GM21360 (cell line): ENCODE data around the gene ATG16L1.
A peak's percentile ranks its signal among the peaks of the same experiment; 100 is the strongest.

ENCODE experiments used
- ATAC-seq: cut with Tn5 transposase; IDR thresholded peaks from one replicate; pipeline ENCODE4 v1.9.1; 2021; ENCODE audit warnings: mild to moderate bottlenecking, moderate library complexity; ENCODE audit not compliant: unreplicated experiment

ATG16L1 gene

DNA sequence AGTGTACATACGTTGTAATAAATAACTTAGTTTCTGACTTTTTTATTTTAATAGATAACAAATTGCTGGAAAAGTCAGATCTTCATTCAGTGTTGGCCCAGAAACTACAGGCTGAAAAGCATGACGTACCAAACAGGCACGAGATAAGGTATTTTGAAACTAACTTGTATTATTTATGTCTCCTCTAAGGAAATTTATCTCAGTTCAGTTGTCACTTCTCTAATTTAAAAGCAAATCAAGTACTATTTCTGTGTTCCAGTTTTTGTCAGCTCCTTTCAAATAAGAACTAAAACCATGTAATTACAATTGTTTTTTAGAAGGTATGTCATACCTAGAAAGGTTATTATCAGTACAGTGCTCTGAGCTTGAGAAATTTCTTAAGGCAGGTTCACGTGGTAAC is 4.6 kb downstream of the ATG16L1 start:
- no peak for ATAC-seq

- no peak for ATAC-seq
These were observed 6.7 kb downstream of the ATG16L1 start for GRCh38 chr2:233258211-233258610.

DNA sequence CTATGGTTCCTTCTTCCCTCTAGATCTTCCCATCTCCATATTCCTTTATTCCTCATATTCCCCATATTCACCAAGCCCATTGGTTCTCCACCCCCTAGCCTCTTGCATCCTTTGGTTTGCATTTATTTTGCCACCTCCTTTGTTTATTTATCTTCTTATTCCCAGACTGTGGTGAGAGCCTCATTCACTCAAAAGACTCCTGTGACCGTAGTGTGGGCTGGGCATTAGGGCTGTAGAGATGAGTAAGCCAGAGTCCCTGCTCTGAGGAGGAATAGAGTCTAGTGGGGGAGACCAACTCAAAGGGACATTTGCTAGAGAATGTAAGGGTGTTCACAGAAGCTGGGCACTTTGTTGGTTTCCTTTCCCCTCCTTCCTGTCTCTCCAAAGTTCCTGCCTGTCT is 8.3 kb downstream of the ATG16L1 start:
- no peak for ATAC-seq

GRCh38 chr2:233260661-233261060 is 9.2 kb downstream of the ATG16L1 start:
- ATAC-seq: no peak

GRCh38 chr2:233261819-233262555 is 10.5 kb downstream of the ATG16L1 start:
- no peak for ATAC-seq

- ATAC-seq: no peak
These were observed 11.1 kb downstream of the ATG16L1 start for GRCh38 chr2:233262562-233262961.

GRCh38 chr2:233263045-233263570 is 11.6 kb downstream of the ATG16L1 start:
- ATAC-seq: no peak

DNA sequence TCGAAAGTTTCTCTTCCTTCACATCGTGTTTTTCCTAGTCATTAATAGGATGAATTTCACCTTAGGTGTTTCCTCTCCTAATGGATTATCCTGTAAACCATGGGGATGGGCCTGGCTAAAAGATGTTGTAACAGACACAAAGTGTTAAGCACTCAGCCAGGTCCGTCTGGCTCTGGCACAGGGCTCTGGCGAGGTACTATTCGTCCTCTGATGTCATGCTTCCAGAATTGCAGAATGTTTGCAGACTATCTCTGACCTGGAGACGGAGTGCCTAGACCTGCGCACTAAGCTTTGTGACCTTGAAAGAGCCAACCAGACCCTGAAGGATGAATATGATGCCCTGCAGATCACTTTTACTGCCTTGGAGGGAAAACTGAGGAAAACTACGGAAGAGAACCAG is 13.2 kb downstream of the ATG16L1 start:
- no peak for ATAC-seq

DNA sequence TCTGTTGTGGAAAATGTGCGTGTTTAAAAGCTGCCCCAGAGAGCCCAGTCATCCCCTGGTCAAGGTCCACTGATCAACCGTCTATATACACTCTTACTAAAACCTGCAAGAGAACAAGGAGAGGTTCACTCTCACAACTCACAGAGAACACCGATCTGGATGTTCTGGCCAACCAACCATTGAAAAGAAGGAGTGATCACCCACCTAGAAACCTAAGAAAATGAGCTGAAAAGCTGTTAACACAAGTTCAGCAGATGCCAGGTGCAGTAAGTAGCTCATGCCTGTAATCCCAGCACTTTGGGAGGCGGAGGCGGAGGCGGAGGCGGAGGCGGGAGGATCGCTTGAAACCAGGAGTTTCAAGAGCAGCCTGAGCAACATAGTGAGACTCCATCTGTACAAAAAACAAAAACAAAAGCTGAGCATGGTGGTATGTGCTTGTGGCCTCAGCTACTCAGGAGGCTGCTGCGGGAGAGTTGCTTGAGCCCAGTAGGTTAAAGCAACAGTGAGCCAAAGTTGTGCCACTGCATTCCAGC is 14.5 kb downstream of the ATG16L1 start:
- no peak for ATAC-seq

DNA sequence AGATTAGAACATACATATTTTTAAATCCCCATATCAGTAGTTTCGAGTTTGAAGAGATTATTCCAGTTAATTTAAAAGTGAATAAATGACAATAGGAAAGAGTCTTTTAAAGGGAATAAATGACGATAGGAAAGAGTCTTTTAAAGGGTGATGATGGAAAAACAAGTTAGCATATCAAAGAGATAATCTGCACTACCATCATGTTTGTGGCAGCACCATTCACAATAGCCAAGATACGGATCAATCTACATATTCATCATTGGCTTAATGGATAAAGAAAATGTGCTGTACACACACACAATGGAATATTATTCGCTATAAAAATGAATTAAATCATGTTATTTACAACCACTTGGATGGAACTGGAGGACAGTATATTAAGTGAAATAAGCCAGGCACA is 15.0 kb downstream of the ATG16L1 start:
- no peak for ATAC-seq

DNA sequence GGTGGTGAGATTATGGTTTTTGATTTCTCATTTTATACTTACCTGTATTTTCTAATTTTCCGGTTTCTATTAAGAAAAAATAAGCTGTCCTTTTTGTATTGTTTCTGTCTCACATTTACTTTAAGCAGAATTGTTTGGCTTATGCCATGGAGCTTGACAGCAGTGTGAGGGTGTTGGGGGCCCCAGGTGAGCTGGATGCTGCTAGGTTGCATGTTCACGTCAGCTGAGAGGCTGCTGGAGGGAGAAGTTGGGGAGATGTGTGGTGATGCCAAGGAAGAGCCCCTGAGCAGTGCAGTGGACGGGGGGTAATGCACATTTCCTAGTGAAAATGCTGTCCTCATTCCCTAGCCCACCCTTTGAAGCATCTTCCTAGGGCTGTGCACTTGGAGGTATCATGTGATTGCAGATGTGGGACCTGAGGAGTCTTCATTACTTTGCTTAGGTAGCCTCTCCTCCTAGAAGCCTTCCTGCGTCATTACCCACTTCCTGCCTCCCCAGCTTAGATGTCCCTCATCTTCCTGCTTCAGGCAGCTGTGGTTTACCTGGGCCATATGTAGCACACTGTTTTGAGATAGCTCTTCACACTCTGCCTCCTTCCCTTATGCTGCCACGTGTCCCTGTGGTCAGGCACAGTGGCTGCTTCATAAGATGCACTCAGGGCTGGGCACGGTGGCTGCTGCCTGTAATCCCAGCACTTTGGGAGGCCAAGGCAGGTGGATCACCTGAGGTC is 16.2 kb downstream of the ATG16L1 start:
- ATAC-seq: peak; percentile 68

- ATAC-seq: no peak
These were observed 18.9 kb downstream of the ATG16L1 start for GRCh38 chr2:233270366-233270765.

GRCh38 chr2:233270951-233271350 is 19.5 kb downstream of the ATG16L1 start:
- ATAC-seq: no peak

- no peak for ATAC-seq
These were observed 20.2 kb downstream of the ATG16L1 start for GRCh38 chr2:233271693-233272092.

GRCh38 chr2:233273120-233273519 is 21.6 kb downstream of the ATG16L1 start:
- no peak for ATAC-seq

- no peak for ATAC-seq
These were observed 23.8 kb downstream of the ATG16L1 start for GRCh38 chr2:233275223-233275622.

- no peak for ATAC-seq
These were observed 27.4 kb downstream of the ATG16L1 start for GRCh38 chr2:233278921-233279320.

DNA sequence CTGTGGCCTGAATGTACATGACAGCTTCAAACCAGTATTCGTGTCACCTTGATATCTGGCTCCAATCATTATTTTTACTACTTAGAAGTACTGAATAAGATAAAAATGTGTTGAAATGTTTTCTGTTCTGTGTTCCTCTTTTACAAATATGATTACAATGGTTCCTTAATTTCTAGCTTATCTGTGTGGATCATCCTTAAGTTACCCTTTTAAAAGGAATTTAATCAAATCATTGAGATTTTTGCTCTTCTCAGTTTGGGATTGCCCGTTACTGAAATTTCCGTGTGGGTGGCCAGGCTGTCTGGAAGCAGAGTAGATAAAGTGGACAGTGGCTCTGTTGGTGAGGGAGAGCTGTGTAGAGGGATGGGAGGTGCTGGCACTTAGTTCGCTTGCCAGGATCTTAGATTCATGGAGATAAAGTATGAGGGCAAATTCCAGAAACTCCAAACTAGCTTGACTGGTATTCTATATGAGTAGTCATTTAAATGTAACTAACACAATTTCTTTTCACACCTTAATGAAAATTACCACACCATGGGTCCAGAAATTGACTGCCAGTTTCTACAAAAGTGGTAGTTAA is 28.7 kb downstream of the ATG16L1 start:
- no peak for ATAC-seq

DNA sequence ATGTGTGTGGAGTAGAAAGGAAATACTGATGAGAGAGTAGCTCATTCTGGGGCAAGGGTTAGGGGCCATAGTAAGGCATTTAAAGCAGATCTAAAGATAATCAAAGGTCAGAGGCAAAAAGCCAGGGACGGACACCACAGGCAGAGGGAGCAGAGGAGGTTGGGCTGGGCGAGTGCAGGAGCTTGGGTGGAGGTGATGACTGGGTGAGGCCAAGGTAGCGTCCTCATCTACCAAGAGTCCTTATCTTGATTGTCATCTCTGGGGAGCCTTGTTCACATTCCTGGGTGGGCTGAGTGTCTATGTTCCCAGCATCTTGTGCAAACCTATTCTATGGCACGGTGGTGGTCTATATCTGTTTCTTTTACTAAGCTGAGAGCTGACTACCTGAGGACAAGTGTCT is 30.1 kb downstream of the ATG16L1 start:
- no peak for ATAC-seq

DNA sequence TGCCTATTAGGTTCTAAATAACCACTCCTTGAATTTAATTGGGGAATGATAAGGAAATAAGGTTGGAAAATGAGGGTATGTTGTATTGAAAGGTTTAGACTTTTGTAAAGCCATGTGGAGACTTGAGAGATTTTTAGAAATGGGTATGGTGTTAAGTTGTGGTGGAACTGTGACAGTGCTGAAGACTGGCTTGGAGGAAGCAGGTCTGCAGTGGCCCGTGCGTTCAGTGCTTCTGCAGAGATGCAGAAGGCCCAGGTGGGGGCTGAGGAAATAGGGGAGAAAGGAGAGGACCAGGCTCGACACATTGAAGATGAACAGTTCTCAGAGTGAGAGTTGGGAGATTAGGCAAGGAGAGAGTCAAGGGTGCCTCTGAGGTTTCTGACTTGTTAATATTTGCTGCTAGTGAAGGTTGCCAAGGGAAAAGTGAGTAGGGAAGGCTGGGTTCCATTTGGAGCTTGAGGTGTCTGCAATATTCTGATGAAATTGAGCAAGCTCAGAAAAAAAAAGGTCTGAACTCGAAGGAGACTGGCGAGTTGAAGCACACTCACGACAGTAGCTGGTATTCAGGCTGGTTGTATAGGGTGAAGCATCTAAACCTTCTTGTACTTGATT is 30.6 kb downstream of the ATG16L1 start:
- no peak for ATAC-seq

- ATAC-seq: no peak
These were observed 34.4 kb downstream of the ATG16L1 start for GRCh38 chr2:233285921-233286320.
